NCI-H1105 (cell line): Measurements from ENCODE around the gene ZMIZ1.
A peak's percentile ranks its signal among the peaks of the same experiment; 100 is the strongest.

ENCODE experiments used
- DNase-seq: peaks from one replicate; lab custom pipeline; 2025; lab: John Stamatoyannopoulos, UW

Gene ZMIZ1

DNA sequence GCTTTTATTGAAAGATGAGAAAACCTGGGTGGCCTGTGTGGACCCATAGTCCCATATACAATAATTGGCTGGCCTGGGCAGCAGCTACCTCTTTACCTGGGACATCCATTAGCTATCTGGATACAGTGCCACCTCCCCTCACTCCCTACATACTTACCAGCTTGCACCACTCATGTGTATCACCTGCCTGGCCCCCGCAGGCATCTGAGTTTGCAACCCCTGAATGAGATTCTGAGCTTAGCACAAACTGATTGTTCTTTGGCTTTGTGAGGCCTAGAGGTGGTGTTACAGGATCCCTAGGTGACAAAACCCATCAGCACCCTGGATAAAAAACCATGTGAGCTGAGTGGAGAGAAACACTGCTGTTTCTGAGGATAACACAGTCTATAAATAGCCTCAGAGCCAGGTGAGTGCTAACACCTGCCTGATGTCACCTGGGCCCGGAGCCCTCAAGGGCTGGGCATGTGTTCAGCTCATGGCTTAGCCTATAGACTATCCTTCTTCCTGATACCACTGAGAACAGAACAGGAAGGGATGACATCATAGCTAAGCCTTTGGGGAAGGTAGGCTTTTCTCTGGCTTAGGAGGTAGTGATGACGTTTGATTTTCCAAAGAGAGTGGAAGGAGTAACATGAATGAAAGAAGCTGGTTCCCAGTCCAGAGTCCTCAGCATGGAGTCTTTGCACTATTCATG is 275.9 kb downstream of the ZMIZ1 start:
- peak; percentile 38 for DNase-seq

DNA sequence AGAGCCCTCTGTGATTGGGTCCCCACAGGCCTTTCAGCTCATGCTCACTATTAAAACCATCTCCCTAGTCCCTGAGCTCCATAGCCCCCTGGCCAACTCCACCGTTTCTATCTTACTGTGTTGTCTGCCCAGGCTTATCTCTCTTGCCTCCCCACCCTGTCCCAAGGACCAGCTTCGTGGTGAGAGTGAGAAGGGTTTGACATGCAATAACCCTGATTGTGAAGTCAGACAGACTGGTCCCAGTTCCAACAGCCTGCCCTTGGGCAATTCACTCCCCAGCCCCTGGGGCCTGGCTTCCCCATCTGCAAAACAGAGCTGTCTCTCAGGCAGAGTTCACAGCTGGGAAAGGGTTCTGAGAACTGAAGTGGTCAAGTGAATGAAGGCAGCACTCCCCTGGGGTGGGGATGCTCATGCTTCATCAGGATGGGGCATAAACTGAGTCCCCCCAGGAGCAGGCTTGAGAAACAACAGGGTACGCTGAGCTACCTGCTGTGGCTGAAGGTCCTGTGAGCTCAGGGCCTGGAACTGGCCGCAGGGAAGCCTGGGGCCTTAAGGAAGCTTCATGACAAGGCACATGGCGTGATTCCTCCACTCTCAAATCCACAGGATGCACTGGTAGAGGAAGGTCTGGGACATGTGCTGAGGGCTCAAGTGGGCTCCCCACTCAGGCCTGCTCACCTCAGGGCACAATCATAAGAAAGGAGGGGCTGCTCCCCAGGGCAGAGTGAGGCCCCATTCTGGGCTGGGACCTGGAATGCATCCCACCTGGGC is 276.7 kb downstream of the ZMIZ1 start:
- no peak for DNase-seq

DNA sequence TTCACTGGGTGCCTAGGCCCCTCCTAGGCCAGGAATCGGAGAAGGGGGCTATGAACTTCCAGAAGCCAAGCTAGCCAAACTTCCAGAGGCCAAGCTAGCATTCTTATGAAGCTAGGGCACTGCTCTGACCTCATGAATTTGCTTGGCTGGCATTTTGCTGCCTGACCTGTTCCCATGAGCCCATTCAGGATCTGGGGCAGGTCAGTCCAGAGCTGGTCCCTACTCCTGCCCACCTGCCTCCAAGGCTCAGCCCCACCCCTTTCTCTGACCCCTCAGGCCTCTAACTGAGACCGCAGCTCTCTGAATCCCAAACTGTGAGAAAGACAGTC is 277.2 kb downstream of the ZMIZ1 start:
- no peak for DNase-seq

DNA sequence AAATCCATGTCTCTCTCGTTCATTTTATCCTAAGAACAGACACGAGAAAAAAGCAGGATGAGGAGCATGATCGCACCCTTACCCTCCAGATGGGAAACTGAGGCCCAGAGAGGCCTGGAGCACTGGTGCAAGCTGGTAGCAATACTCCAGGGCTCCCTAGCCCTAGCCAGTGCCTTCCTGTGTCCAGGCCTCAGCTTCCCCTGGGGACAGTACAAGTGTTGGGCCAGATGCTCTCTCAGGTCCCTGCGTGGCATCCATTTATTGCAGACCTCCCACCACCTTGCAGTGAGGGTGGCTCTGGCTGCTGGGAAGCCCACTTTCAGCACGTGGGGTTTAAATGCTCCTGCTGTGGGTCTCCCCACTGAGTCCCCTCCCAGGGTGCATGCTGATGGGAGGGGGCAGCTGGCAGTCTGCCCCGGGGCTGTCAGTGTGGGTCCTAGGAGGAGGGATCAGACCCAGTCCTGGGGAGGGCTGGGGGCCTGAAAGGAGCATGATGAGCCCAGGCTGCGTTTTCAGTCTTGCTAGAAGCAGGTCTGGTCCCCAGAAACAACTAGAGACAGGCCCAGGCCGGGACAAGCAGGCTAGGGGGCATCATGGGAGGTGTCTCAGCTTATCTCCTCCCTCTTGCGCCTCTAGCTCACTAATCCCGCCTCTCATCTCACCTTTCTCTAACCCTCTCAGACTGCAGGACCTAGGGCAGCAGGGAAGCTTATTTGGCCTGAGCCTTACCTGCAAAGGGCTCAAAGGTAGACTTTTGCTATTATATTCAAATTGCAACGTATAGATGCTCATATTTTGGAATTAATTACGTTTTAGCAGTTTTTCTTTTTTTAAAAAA is 277.8 kb downstream of the ZMIZ1 start:
- no peak for DNase-seq

DNA sequence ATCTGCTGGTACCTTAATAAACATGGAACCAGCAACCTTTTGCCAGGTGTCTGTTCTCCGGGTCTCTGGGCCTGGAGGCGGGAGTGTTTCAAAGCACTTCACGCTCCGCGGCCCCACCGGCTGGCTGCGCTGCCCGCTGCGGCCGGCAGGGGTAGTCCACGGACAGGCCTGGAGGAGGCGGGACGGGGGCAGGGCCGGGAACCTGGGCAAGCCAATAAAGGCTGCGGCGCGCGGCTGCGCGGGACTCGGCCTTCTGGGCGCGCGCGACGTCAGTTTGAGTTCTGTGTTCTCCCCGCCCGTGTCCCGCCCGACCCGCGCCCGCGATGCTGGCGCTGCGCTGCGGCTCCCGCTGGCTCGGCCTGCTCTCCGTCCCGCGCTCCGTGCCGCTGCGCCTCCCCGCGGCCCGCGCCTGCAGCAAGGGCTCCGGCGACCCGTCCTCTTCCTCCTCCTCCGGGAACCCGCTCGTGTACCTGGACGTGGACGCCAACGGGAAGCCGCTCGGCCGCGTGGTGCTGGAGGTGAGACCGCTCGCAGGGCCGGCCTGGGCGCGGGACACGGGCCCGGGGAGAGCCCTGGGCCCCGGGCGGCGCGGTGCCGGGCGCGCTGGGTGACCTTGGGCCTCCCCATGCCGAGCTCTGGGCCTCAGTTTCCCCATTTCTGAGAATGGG is 278.6 kb downstream of the ZMIZ1 start, which contains the start of gene PPIF:
PPIF (plus strand) TSS at position 244 of the 668 bp plus-strand sequence; CDS start at position 324, 80 bp downstream.
- peak; percentile 59 for DNase-seq

DNA sequence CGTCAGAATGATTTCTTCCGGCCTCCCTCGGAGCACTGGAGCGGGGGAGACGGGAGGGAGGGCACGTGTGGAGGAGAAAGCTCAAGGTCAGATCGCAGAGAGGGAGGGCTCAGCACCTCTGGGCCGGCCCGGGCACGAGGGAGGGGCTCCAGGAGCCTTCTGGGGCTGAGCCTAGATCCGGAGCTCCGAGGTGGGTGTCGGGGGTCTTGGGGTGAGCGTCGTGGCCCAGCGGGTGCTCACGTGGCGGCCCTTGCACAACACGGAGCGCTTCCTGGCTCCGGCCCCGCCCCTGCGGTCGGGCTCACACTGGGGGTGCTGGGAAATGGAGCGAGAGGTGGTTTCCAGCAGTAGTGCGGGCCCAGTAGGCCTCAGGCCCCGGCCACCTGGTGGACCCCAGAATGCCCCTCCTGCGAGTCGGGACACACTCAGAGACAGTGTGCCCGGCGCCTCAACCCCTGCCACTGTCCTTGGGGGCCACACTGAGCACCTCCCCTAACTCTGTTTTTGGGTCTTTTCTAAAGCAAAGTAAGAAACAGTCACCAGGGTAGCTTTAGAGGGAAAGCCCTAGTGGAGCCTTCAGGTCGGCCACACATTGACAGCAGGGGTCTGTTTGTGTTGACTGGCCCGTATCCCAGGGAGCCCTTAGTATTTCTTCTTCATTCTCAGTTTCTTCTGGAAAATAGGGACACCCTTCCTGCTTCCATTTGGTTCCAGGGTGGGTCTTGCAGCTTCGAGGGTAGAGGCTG is 279.3 kb downstream of the ZMIZ1 start:
- DNase-seq, result peak; percentile 2

DNA sequence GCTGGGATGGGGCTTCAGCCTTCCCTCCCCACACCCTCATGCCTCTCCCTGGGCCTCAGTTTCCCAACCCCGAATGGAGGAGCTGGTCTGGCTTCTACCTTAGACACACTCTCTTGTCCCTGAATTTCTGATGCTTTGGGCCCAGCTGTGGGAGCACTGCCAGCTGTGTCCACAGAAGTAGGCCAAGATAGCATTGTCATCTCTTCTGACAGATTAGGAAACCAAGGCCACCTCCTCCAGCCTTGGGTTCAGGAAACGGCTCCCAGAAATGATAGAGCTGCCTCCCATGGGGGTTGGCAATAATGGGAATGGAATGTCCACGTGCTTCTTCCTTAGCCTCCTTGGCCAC is 279.8 kb downstream of the ZMIZ1 start:
- DNase-seq, result no peak

DNA sequence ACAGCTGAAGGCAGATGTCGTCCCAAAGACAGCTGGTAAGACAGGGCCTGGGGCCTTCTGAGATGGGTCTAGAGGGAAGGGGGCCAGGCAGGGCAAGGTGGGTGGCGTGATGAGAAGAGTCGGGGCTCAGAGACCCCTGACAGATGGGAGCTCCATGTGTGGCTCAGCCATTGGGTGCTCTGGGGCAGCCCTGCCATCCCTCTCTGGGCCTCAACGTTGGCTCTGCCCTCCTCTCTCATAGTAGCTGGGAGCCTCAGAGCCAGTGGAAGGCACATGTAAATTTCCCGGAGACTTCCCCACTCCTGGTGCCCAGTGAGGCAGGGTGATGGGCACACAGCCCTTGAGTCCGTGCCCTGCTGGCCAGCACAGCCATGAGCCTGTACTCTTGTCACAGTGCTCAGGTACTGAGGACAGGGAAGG is 280.3 kb downstream of the ZMIZ1 start:
- no peak for DNase-seq

DNA sequence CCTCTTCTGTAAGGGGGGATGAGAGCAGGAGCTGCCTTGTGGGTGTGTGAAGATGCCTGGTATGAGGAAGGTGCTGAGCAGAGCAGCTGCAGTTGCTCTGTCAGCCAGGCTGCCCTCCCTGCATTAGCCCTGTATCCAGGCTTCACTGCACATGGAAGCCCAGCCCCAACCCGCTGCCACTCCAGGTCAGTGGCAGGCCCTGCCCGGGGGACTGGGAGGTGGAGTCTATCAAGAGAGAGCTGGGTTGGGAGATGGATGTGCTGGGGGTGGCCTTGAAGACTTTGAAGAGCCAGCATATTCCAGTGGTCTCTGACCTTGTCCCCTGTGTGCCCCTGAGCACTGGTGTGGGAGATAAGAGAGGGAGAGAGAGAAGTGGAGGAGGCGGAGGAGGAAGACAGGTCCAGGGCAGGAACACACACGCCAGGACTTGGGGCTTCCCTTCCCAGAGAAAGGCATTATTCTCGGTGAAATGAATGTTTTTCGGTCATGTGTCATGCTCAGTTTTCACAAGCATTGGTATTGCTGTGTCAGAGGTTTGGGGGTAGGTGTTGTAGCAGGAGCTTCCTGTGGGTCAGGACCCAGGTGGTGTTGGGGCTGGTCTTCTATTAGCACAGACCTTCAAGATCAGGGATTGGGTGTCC is 281.1 kb downstream of the ZMIZ1 start:
- DNase-seq, result no peak

DNA sequence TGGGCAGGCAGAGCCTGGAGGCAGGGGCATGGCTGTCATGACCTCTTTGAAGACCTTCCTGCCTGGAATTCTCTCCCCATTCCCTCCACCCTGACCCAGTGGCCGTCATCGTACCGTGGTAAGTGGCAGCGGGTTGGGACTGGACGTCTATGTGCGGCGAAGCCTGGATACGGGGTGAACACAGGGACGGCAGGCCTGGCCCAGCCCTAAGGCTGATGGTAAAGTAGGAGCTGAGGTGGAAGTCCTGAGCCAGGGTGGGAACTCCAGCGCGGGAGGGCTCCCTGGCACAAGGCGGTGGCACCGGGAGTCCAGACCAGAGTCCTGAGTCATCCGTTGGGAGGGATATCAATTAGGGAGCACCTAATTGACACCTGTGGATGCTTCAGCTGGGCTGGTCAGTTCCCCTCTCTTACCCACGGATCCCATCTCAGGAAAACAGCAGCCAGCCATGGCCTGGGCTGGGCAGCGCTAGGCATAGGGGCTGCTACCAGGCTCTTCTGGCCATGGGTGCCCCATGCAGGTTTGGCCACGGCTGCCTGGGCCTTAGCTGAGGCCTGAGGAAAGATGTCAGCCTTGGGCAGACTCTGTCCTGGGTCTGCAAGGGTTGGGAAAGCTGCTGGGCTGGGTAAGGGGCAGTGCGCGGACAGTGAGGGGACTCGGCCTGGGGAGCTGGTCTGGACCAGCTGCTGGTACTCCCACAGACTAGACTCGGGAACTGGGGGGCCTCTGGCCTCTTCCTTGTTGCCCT is 281.8 kb downstream of the ZMIZ1 start:
- no peak for DNase-seq

DNA sequence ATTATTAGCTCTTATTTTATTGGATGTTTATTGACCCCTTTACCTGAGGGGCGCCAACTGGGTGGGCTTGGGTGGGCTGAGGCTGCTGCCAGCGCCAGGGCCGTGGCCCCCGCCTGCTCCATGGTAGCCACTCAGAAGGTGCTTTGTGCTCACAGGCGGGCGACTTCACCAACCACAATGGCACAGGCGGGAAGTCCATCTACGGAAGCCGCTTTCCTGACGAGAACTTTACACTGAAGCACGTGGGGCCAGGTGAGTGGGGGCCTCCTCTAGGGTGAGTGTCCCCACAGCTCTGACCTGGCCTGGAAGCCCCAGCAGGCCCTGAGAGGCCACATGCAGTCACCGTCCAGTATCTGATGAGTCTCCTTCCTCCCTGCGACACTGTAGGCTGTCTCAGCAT is 282.6 kb downstream of the ZMIZ1 start:
- no peak for DNase-seq

DNA sequence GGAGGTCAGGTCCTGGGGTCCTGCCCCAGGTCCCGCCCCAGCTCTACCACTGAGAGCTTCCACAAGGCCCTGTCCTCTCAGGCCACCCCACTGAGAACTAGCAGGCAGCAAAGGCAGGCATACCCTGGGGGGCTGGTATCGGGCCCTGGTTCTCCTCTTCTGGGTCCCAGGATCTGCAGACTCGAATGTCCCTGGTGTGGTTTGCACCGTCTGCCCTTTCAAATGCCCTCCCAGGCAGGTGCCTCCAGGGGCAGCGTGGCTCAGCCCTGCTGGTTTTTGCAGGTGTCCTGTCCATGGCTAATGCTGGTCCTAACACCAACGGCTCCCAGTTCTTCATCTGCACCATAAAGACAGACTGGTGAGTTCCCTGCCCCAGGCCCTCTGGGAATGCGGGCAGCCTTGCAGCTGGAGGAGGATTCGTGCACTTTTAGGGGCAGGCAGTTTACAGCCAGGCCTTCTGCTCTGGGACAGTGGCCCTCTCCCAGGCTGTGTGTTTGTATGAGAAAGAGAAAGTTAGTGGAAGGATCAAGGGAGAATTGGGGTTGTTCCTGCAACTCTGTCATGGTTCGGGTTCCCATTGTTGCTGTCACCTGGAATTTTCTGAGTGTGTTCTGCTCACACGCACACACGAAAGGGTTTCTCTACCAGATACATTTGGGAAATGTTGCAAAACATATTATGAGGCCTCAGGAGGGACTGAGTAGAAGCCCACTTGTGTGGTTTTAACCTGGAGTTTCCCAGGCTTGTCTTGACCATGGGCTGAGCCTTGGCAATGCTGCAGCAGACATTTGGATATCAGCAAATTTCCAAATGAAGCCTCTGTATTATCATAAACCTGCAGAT is 283.5 kb downstream of the ZMIZ1 start:
- no peak for DNase-seq

DNA sequence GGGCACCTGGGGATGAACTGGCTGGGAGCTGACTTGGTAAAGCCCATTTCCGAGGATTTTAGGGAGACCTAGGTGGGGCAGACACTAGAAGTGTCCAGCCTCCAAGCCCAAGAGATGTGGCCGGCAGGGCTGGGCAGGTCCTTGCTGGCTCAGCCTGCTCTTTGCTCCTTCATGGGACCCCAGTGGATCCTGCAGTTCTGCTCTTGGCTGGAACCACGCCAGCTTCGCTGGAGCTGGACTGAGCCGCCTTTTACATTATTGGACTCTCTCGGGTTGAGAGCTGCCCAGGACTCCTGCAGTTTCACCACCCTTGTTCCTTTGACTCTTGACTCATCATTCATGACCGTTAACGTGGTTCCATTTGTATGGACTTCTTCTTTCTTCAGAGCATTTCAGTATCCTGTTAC is 284.2 kb downstream of the ZMIZ1 start:
- DNase-seq, result no peak

DNA sequence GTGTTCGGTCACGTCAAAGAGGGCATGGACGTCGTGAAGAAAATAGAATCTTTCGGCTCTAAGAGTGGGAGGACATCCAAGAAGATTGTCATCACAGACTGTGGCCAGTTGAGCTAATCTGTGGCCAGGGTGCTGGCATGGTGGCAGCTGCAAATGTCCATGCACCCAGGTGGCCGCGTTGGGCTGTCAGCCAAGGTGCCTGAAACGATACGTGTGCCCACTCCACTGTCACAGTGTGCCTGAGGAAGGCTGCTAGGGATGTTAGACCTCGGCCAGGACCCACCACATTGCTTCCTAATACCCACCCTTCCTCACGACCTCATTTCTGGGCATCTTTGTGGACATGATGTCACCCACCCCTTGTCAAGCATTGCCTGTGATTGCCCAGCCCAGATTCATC is 285.0 kb downstream of the ZMIZ1 start:
- DNase-seq, result no peak

DNA sequence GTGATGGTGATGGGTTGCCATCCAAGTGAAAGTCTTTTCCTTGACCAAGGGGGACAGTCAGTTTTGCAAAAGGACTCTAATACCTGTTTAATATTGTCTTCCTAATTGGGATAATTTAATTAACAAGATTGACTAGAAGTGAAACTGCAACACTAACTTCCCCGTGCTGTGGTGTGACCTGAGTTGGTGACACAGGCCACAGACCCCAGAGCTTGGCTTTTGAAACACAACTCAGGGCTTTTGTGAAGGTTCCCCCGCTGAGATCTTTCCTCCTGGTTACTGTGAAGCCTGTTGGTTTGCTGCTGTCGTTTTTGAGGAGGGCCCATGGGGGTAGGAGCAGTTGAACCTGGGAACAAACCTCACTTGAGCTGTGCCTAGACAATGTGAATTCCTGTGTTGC is 285.4 kb downstream of the ZMIZ1 start:
- DNase-seq, result no peak

DNA sequence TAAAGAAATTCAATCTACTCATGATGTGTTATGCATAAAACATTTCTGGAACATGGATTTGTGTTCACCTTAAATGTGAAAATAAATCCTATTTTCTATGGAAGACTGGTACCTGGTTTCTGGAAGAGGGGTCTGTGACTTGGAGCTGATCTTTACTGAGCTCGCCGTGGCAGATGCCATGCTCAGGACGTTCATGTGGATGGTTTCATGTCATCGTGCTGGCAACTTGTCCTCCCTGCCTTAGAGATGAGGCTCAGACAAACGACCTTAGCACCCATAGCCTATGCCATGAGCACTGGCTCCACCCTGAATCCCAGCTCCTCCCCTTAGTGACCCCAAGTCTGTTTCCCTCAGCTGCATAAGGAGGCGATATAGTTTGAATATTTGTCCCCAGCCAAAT is 285.8 kb downstream of the ZMIZ1 start:
- DNase-seq, result no peak

DNA sequence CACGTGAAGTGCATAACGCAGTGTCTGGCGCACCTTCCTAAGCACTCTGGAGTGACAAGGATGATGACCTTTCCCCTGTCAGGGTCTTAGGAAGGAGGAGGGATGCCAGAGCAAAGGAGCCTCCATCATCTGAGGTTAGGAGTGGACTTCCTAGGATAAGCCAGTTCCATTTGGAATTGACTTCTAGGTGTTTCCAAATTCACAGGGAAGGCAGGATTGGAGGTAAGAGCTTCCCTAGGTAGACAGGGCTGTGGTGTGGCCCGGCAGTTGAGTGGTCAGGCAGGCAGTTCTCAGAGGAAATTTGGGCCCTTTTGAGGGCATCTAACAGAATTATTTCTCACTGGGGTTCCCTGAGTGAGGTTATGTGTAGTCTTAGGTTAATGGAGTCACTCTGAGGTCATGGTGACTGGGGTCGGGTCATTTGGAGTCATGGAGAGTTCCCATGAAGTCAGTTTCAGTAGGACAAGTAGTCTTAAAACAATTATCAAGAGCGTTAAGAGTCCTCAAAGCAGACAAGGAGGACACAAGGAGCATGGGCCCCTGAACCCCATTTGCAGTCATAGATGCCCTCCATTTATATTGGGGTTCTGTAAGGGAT is 286.8 kb downstream of the ZMIZ1 start:
- DNase-seq, result no peak

DNA sequence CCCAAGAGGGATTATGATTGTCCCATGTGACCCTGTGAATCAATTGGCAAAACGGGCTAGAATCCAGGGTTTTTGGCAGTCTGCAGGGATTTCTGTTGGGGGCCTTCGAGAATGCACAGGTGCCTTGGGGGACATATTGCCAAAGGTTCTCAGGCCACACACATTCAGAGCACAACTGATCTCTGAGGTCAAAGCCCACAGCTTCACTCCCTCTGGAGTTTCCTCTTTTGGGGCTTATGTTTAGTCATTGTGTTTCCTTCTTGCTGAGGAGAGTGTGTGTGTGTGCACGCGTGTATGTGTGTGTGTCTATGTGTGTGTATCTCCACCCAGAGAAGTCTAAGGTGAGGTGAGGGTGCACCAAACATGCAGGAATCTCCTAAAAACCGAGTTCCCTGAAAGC is 287.3 kb downstream of the ZMIZ1 start:
- DNase-seq, result no peak

DNA sequence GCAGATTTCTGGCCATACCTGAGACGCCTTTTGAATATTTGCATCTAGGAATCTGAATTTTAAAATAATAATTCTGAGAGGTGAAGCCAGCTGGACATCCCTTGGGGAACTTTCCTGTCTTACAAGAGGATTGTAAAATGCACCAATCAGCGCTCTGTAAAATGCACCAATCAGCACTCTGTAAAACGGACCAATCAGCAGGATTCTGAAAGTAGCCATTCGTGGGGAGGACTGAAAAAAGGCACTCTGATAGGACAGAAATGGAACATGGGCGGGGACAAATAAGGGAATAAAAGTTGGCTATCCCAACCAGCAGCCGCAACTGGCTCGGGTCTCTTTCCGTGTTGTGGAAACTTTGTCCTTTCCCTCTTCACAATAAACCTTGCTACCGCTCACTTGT is 288.4 kb downstream of the ZMIZ1 start:
- no peak for DNase-seq
